GM12878 (cell line): Measurements from ENCODE around the gene NECAB2. TPM values are rescaled to one million over a fixed set of nuclear protein-coding genes. Genes with fewer than 3 reads are reported as not detected.

Experiments used
- ATAC-seq: fragments of 200-7000 bp; cut with Tn5 transposase; 3 replicates; pipeline ENCODE4 v1.9.1; 2020; ENCODE audit warnings: mild to moderate bottlenecking, moderate library complexity
- BruUV-seq: library from RNA; stranded (reverse); fragments of 400-500 nt; replicated peaks from 2 replicates; lab custom pipeline; 2021; lab: Mats Ljungman, UMichigan
- CTCF ChIA-PET: fragments of 300-600 bp; sonication (Branson Sonifier 250); formaldehyde crosslinking; extraction: SDS; loops from one replicate; lab custom pipeline; 2021; ENCODE audit warnings: inconsistent platforms; lab: Yijun Ruan, JAX
- POLR2A ChIA-PET: fragments of 350-600 bp; formaldehyde crosslinking; extraction: SDS; loops from one replicate; lab custom pipeline; 2021; ENCODE audit warnings: inconsistent platforms; lab: Charles Lee
- RAD21 ChIA-PET: fragments of 300-600 bp; sonication (Branson Sonifier 250); formaldehyde crosslinking; loops from one replicate; lab custom pipeline; 2023; ENCODE audit warnings: antibody characterized with exemption; ENCODE audit not compliant: unreplicated experiment; lab: Charles Lee
- SMC1A ChIA-PET: fragments of 300-600 bp; sonication (Branson Sonifier 250); formaldehyde crosslinking; loops from one replicate; lab custom pipeline; 2023; ENCODE audit not compliant: unreplicated experiment, uncharacterized antibody; lab: Charles Lee
- DNase-seq: peaks from one replicate; pipeline ENCODE4 v3.0.0-alpha.2; 2011; ENCODE audit warnings: low read depth, low spot score
- FAIRE-seq: peaks from 3 replicates; lab custom pipeline; 2011; peaks lifted over from hg19 to GRCh38; lab: Jason Lieb, UNC
- H2AFZ ChIP-seq: 2 replicates; pipeline ENCODE4 v1.6.0; 2011; ENCODE audit warnings: low read depth, low read length, control low read depth; ENCODE audit not compliant: control insufficient read depth
- H3K27ac ChIP-seq: 2 replicates; pipeline ENCODE4 v1.5.1; 2011; ENCODE audit warnings: control low read depth; ENCODE audit not compliant: control insufficient read depth, insufficient read depth
- H3K27me3 ChIP-seq, 2 experiments: replicated peaks in 1 of 2; 2 replicates each; pipeline versions ENCODE4 v1.6.0 to v1.6.1; 2011; ENCODE audit warnings: low read length in 1 of 2; ENCODE audit not compliant: control insufficient read depth in 2 of 2, insufficient read depth in 2 of 2
- H3K36me3 ChIP-seq, 2 experiments: 2 replicates each; pipeline ENCODE4 v1.5.1; 2011; ENCODE audit warnings: low read length in 1 of 2; ENCODE audit not compliant: control insufficient read depth in 2 of 2, insufficient read depth in 2 of 2
- H3K4me1 ChIP-seq: 2 replicates; pipeline ENCODE4 v1.6.1; 2011; ENCODE audit warnings: mild to moderate bottlenecking, low read length, moderate library complexity, mixed read lengths; ENCODE audit not compliant: control insufficient read depth, insufficient read depth
- H3K4me2 ChIP-seq: 2 replicates; pipeline ENCODE4 v1.6.0; 2011; ENCODE audit warnings: control low read depth; ENCODE audit not compliant: control insufficient read depth, insufficient read depth
- H3K4me3 ChIP-seq: fragments of 200-600 bp; sonication (generic); 2 replicates; pipeline ENCODE4 v1.5.1; 2016
- H3K79me2 ChIP-seq: 2 replicates; pipeline ENCODE4 v1.6.0; 2011; ENCODE audit warnings: low read length; ENCODE audit not compliant: control insufficient read depth, insufficient read depth
- H3K9ac ChIP-seq: 2 replicates; pipeline ENCODE4 v1.8.0; 2011; ENCODE audit warnings: low read length, control low read depth, mixed read lengths; ENCODE audit not compliant: control insufficient read depth, insufficient read depth
- H3K9me3 ChIP-seq: replicated peaks from 3 replicates; pipeline ENCODE4 v1.5.1; 2011; ENCODE audit warnings: mild to moderate bottlenecking, low read length; ENCODE audit not compliant: control insufficient read depth, insufficient read depth
- H4K20me1 ChIP-seq: 2 replicates; pipeline ENCODE4 v1.6.0; 2011; ENCODE audit not compliant: control insufficient read depth, insufficient read depth
- BCLAF1 ChIP-seq: fragments of 450-650 bp; IDR thresholded peaks from 2 replicates; pipeline ENCODE4 v1.6.1; 2017; ENCODE audit warnings: antibody characterized with exemption, mild to moderate bottlenecking, moderate library complexity
- E2F8 ChIP-seq: fragments of 450-650 bp; IDR thresholded peaks from 2 replicates; pipeline ENCODE4 v1.6.1; 2018; ENCODE audit warnings: mild to moderate bottlenecking, low read depth, moderate library complexity; ENCODE audit not compliant: partially characterized antibody
- HCFC1 ChIP-seq: fragments of 150-350 bp; IDR thresholded peaks from 2 replicates; pipeline ENCODE4 v1.6.1; 2014; ENCODE audit warnings: low read length
- HDGF ChIP-seq: fragments of 450-650 bp; IDR thresholded peaks from 2 replicates; pipeline ENCODE4 v1.6.1; 2016; ENCODE audit warnings: antibody characterized with exemption
- JUNB ChIP-seq: IDR thresholded peaks from 2 replicates; pipeline ENCODE4 v1.6.1; 2016; ENCODE audit warnings: antibody characterized with exemption, mild to moderate bottlenecking
- MAX ChIP-seq: IDR thresholded peaks from 2 replicates; pipeline ENCODE4 v1.6.1; 2012; ENCODE audit warnings: low read depth, low read length, improper control_type of control experiment
- MYC ChIP-seq: IDR thresholded peaks from 2 replicates; pipeline ENCODE4 v1.6.1; 2011; ENCODE audit warnings: mild to moderate bottlenecking, low read length, moderate library complexity, inconsistent platforms; ENCODE audit not compliant: insufficient read depth, insufficient replicate concordance, insufficient read length, severe bottlenecking
- NR2F1 ChIP-seq: fragments of 450-650 bp; conservative IDR thresholded peaks from 2 replicates; pipeline ENCODE4 v1.6.1; 2017; ENCODE audit warnings: mild to moderate bottlenecking
- SIN3A ChIP-seq: IDR thresholded peaks from 2 replicates; pipeline ENCODE4 v1.6.1; 2012; ENCODE audit warnings: low read depth, low read length, improper control_type of control experiment
- SKIL ChIP-seq: fragments of 450-650 bp; IDR thresholded peaks from 2 replicates; pipeline ENCODE4 v1.6.1; 2017; ENCODE audit warnings: mild to moderate bottlenecking, low read depth, inconsistent platforms; ENCODE audit not compliant: poor library complexity, severe bottlenecking
- ZNF384 ChIP-seq: IDR thresholded peaks from 2 replicates; pipeline ENCODE4 v1.6.1; 2012; ENCODE audit warnings: low read depth, mild to moderate bottlenecking, low read length, improper control_type of control experiment, borderline replicate concordance
- ZNF622 ChIP-seq: fragments of 450-650 bp; IDR thresholded peaks from 2 replicates; pipeline ENCODE4 v1.6.1; 2017; ENCODE audit warnings: mild to moderate bottlenecking, inconsistent platforms
- WGBS: methylation state at CpG from one replicate; pipeline ENCODE4 v1.1.6; 2016; ENCODE audit warnings: low lambda C conversion rate; ENCODE audit not compliant: insufficient replicate concordance, insufficient coverage; ENCODE audit errors: missing lambda C conversion rate; 5-methylcytosine and 5-hydroxymethylcytosine counted together
- in situ Hi-C: fragments of 300-500 bp; cut with MboI; formaldehyde crosslinking; loops from 9 replicates; pipeline ENCODE4 v1.14.3; 2018; ENCODE audit warnings: mixed read lengths
- intact Hi-C: fragments of 100-400 bp; cut with micrococcal nuclease; formaldehyde crosslinking; loops from one replicate; pipeline ENCODE4 v1.14.2; 2022; ENCODE audit not compliant: unreplicated experiment
- polyA plus RNA-seq, 11 experiments: library from polyadenylated mRNA; depleted of rRNA in 4 of 11; unstranded in 6 of 11; stranded (reverse) in 5 of 11; fragments of >200 nt; fragmentation: Nextera tagmentation in 4 of 11; fragmentation: Illumina TruSeq in 1 of 11; extraction: Ambion mirVana in 4 of 11; extraction: Trizol in 1 of 11; gene quantifications; 1 replicate in 1 of 11; 2 replicates in 10 of 11; pipeline versions ENCODE4 v1.2.1 to v1.2.3, GENCODE V29; 2011 to 2016; ENCODE audit warnings: inconsistent platforms in 2 of 11, missing spikeins in 2 of 11, low read depth in 1 of 11
- total RNA-seq, 4 experiments: library from RNA; depleted of rRNA in 3 of 4; stranded (reverse); fragments of >200 nt in 3 of 4; fragmentation: Illumina TruSeq in 1 of 4; extraction: Trizol in 1 of 4; gene quantifications; 2 replicates each; pipeline versions ENCODE4 v1.2.1 to v1.2.3, GENCODE V29; 2013 to 2021

The NECAB2 gene
- total and polyA plus RNA-seq, 10 of the 15 experiments (the other 5 are each of a cell fraction or from before 2014, with no cell fraction given) = not detected

GRCh38 chr16:83928341-83929055, 39.5 kb upstream of the NECAB2 start (continued):
- TF ChIP-seq BCLAF1 (no peak), HCFC1 (no peak)

- H3K9ac ChIP-seq = no peak overlapping the region
- SMC1A ChIA-PET = interaction anchor here (0.7 kb wide), 1 partner anchor 758 kb away, joined by 4 read pairs; no protein-coding TSS in a partner anchor
- ATAC-seq = no peak
- no peaks in the 10 kb centered on the region for H3K9me3 ChIP-seq
- no peaks in the 10 kb centered on the region for H3K4me1 ChIP-seq
- H3K4me2 ChIP-seq = no peak overlapping the region
- POLR2A ChIA-PET = no interaction called here
- no peak overlapping the region for H2AFZ ChIP-seq
- DNase-seq = no peak
- no peak for FAIRE-seq
- intact Hi-C loops = loop anchor here (10.0 kb wide), 1 partner anchor 105 kb away; no protein-coding TSS in a partner anchor
- H3K79me2 ChIP-seq = no peaks in the 10 kb centered on the region
- H3K4me3 ChIP-seq = no peak overlapping the region
- no peak overlapping the region for H3K27ac ChIP-seq
- CTCF ChIA-PET = interaction anchor here (0.9 kb wide), 1 partner anchor 9 kb away, joined by 3 read pairs; no protein-coding TSS in a partner anchor
- H3K36me3 ChIP-seq = no peaks in the 10 kb centered on the region
- no peaks in the 10 kb centered on the region for H3K27me3 ChIP-seq
- no peak for TF ChIP-seq JUNB
- TF ChIP-seq SIN3A = no peak
- no peak for TF ChIP-seq ZNF622
- TF ChIP-seq E2F8 = no peak
- TF ChIP-seq MYC = no peak
- TF ChIP-seq ZNF384 = no peak
- TF ChIP-seq HDGF = no peak
- TF ChIP-seq NR2F1 = no peak
- TF ChIP-seq MAX = no peak
- TF ChIP-seq SKIL = no peak
- in situ Hi-C loops = no loop called here
- RAD21 ChIA-PET = no interaction called here
- WGBS = 62% methylated on average over 17 of the region's 17 CpGs
- no peaks in the 10 kb centered on the region for H4K20me1 ChIP-seq
- BruUV-seq = no TSS peak
These were observed 38.1 kb upstream of the NECAB2 start for GRCh38 chr16:83929811-83930555.
